Activated CD4-positive, alpha-beta T cell treated with anti-CD3 and anti-CD28 coated beads, Interleukin-2, Interleukin-4, amounts not matched to agents 100 ng/mL and 50 ng/mL, durations not matched to agents 16 hours and 8 hours (primary cell): ENCODE data around the gene NEGR1.

ENCODE experiments used
- DNase-seq: peaks from one replicate; pipeline ENCODE4 v3.0.0-alpha.2; 2020; ENCODE audit warnings: low spot score

The NEGR1 gene

GRCh38 chr1:71687376-71687775, 595.0 kb downstream of the NEGR1 start:
- no peak for DNase-seq

DNA sequence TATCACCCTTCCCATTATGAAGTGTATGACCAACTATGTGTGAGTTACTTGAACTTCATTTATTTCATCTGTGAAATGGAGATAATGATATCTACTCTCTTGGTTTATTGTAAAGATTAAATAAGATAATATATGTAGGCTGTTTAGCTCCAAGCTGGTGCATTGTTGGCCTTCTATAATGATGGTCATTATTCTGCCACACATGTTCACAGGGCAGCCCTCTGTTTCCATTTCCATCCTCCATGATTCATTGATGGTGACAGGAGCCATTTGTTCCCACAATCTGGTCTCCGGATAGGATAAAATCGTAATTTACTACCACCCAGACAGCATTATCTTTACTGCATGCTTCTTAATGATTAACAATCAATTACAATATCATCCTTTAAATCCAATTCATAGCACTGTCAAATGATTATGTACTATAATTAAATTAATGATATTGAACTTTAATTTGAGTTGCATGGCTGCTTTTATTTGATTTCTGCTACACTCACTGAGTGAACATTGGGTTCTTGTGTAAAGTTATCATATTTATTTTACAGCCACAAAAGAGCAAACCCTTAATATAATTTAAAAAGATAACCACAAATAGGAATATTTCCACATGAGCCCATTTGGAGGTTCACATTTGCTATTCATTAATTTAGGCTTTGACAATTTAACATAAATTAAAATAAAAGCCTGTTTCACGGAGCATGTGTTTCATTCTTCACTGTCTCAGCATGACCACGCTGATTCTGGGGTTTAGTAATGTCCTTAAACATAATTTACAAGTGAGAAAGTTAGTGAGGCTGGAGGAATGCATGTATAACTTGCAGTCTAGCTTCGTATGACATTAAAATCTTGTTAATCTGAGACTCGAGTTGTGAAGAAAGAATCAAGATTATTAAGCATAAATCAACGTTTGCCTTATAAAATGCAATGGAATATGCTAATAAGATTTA, 605.1 kb downstream of the NEGR1 start:
- no peak for DNase-seq

- DNase-seq: no peak
These were observed 614.3 kb downstream of the NEGR1 start for GRCh38 chr1:71668065-71668464.

- no peak for DNase-seq
These were observed 615.1 kb downstream of the NEGR1 start for GRCh38 chr1:71667216-71667615.

DNA sequence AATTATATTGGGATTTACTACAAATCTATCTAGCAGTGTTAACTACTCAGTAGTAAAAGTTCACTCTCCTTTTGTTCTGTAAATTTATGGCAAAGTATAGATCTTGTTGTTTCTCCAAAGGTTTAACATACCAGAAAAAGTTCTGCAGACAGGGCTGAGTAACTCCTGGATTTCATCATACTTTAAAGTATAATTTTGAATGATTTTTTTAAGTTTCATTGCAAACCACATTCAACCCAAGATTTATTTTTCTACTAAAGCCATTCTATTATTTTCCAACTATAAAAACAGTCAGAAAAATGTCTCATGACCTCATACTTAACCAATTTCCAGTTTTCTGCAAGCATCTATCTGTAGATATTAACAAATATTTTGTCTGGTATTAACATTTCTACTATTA, 615.7 kb downstream of the NEGR1 start:
- DNase-seq: no peak

DNA sequence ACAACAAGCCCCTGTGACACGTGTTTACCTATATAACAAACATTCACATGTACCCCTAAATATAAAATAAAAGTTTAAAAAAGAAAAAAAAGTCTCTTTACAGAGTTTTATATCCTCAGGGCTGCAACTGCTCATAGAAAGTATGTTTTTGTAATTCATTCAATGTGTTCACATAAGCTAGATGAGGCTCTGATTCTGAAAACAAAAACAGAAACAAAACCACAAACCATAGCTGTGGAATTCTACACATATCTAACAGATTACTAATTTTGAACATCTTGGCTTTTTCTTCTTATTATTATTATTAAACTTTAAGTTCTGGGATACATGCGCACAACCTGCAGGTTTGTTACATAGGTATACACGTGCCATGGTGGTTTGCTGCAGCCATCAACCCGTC, 621.9 kb downstream of the NEGR1 start:
- no peak for DNase-seq

GRCh38 chr1:71657891-71658679, 624.3 kb downstream of the NEGR1 start:
- DNase-seq: no peak

- no peak for DNase-seq
These were observed 625.4 kb downstream of the NEGR1 start for GRCh38 chr1:71656902-71657301.

GRCh38 chr1:71655604-71656003, 626.7 kb downstream of the NEGR1 start:
- DNase-seq: no peak

DNA sequence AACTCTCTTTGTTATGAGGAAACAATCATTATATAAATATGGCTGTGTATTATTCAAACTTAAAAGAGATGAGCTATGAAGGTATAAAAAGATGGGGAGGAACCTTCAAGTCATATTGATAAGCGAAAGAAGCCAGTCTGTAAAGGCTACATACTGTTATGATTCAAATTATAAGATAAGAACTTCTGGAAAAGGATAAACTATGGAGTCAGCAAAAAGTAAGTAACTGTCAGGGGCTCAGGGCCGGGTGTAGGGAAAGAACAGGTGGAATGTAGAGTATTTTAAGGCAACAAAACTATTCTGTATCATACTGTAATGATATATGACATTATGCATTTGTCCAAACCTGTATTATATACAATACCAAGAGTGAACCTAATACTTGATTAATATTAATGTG, 628.4 kb downstream of the NEGR1 start:
- no peak for DNase-seq

GRCh38 chr1:71651214-71651613, 631.1 kb downstream of the NEGR1 start:
- no peak for DNase-seq

GRCh38 chr1:71650119-71650518, 632.2 kb downstream of the NEGR1 start:
- DNase-seq: no peak

DNA sequence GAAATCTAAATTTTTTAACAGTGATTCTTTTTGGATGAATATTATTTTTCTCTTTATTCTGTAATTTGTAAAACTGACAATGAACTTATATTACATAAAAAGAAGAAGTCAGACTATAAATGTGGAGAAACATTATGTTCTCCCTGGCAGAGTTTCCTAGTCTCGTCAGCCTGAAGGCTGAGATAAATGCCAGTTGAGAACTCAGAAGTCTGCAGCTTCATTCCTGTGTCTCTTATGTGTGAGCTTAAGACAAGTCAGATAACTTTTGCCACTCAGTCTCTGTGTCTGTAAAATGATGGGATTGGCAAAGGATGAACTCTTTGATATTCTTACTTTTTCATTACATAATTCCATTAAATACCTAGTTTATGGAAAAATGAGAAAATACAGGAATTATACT, 632.7 kb downstream of the NEGR1 start:
- DNase-seq: no peak

DNA sequence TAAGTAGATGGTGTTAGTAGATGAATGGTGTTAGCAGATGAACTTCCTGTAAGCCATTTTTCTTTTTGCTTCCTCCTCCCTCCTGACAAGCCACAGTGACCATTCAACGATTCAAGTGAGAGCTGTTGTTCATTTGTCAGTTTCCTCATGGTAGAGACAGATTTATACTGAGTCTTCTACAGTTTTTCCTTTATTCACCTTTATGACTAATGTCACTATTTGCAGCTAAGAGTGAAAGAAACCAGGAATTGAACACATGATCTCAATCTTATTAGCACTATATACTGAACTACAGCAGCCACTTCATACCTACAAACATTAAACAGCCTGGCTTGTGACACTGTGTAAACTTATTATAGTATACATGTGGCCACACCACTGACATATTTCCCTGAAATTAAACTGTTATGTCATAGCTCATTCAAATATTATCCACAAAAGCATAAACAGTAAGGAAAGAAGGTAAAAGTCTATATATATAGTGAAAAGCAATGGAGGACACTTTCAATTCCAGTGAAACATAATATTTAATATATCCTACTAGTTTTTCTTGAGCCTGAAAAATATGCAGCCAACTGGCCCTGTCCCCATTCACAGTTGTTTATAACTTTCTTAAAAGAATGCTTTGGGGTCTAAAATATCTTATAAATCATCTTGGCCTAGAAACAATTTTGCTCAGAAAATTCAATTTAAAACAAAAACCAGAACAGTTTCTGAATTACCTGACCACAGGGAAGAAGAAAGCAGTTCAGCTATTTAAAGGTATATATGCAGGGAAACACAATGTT, 634.6 kb downstream of the NEGR1 start:
- DNase-seq: no peak

GRCh38 chr1:71645015-71645414, 637.3 kb downstream of the NEGR1 start:
- DNase-seq: no peak

DNA sequence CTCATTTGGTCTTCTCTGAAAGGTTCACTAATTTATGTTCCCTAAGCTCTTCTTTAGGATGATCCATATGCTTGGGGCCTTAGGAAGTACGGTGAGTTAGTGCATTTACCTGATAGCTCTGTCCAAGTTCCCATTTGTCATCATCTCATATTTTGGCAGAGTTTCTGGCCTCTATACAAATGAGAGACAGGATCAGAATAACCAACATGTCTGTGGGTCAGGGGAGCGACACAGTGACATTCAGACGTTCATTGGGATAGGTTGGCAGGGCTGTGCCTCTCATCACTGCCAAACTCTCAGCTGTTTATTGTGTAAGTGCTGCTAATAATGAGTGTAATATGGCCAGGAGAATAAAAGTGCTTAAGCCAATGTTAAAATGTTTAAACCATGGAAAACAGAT, 640.4 kb downstream of the NEGR1 start:
- DNase-seq: no peak

- no peak for DNase-seq
These were observed 641.3 kb downstream of the NEGR1 start for GRCh38 chr1:71640998-71641397.

DNA sequence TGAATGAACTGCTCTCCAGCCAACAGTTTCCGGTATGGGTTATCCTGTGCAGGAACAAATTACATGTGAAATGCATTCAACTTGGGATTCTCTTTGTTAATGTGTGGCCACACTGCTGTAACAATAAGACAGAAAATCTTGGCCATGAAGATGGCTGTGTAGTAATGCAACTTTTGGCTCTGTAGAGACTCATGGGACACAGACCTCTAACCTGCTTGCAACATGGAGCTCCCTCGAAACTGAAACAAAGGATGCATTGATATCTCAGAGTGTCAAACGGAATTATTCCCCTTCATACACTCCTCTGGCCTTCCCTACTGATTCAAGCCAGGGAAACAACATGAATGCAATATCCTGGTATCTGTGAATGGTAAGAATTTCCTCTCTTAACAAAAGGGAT, 642.2 kb downstream of the NEGR1 start:
- DNase-seq: no peak

DNA sequence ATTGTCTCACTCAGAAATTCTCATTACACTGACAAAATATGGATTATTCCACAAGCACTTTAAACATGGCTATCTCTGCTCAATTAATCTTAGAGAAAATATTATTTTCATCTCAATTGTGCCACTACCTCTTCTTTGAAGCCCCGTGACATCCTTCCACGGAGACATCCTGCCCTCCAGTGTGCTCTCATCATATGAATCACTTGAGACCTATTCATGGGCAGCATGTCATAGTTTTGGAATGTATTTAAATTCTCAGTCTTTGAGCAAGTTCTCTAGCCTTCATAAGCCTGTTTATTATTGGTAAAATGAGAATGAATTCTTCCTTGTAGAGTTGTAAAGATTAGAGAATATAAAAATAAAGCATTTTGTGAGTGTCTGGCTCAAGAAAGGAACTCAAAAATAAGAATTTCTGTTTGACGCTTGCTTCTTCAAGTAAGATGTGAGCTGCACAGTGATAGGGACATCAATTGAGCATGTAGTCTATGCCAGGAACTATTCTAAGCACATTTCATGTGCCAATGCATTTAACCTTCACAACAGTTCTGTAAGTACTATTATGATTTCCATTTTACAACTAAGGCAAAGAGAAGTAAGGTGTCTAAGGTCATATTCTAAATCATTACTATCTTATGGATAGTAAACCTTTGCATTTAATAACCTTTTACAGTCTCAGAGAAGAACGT, 644.1 kb downstream of the NEGR1 start:
- DNase-seq: no peak

GRCh38 chr1:71635568-71635967, 646.8 kb downstream of the NEGR1 start:
- DNase-seq: no peak

DNA sequence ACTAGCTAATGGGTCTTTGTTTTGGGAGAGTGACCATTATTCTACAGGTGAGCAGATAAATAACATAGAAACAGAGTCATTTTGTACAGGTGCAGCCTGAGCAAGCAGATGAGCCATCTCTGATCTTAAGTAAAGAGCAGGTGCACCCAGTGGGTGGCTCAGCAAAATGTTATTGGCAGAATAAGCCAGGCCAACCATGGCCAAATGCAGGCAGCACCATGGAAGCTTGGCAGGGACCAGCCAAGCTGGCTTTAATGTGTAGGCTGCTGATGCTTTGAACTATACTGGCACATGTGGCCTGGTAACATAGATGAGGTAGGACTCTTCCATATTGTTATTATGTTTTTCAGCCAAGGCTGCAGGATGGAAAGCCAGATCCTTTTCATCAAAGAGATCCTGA, 648.2 kb downstream of the NEGR1 start:
- DNase-seq: no peak

DNA sequence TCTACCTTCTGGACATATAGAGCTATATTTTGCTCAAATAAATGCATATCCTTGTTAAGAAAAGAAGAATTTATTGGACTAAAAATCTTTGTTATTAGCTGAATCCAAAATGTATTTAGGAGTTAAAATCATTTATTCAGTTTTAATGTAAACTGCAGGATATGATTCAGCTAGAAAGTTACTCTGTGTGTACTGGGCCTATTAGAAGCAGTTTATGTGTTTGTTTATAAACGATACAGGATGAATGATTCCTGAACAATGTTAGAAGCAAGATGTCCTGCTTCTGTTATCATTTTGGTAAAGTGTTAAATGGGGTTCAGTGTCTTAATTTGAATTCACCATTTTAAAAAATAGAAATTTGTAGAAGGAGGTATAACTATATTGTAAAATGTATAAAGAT, 652.3 kb downstream of the NEGR1 start:
- DNase-seq: no peak
